HCT116 (cell line): Measurements from ENCODE around the gene SMIM24. TPM values are rescaled to one million over a fixed set of nuclear protein-coding genes. Genes with fewer than 3 reads are reported as not detected.

ENCODE experiments used
- ATAC-seq: fragments of 200-7000 bp; cut with Tn5 transposase; 2 replicates; pipeline ENCODE4 v1.9.1; 2020; ENCODE audit warnings: mild to moderate bottlenecking, moderate library complexity
- BruUV-seq: library from RNA; stranded (reverse); fragments of 400-500 nt; replicated peaks from 2 replicates; lab custom pipeline; 2021; lab: Mats Ljungman, UMichigan
- CTCF ChIA-PET: fragments of 300-600 bp; sonication (Branson Sonifier 250); formaldehyde crosslinking; loops from one replicate; lab custom pipeline; 2021; ENCODE audit warnings: antibody characterized with exemption; lab: Charles Lee
- POLR2A ChIA-PET: fragments of 300-600, 350-600 bp; sonication (Branson Sonifier 250); formaldehyde crosslinking; loops from one replicate; lab custom pipeline; 2021; ENCODE audit warnings: antibody characterized with exemption; lab: Charles Lee
- RAD21 ChIA-PET, 2 experiments: fragments of 300-600 bp; sonication (Branson Sonifier 250); formaldehyde crosslinking; loops; one replicate each; lab custom pipeline; 2023; ENCODE audit warnings: low total read pairs in 2 of 2; ENCODE audit not compliant: uncharacterized antibody in 2 of 2, unreplicated experiment in 2 of 2, low non-redundant PET in 1 of 2; lab: Charles Lee
- DNase-seq: peaks from one replicate; pipeline ENCODE4 v3.0.0-alpha.2; 2010; ENCODE audit warnings: low read depth, low spot score
- H2AFZ ChIP-seq: fragments of 200-600 bp; shearing (Covaris generic), sonication (generic); 2 replicates; pipeline ENCODE4 v1.6.1; 2017; ENCODE audit warnings: low read depth, mixed run types, mixed read lengths, antibody characterized with exemption, low read length; ENCODE audit not compliant: poor library complexity, severe bottlenecking
- H3K27ac ChIP-seq: 2 replicates; pipeline ENCODE4 v1.5.1; 2012; ENCODE audit warnings: low read depth, low read length
- H3K27me3 ChIP-seq: fragments of 200-600 bp; sonication (generic); 2 replicates; pipeline ENCODE4 v1.6.1; 2016; ENCODE audit warnings: mixed run types, low read length, mixed read lengths; ENCODE audit not compliant: insufficient read depth
- H3K36me3 ChIP-seq, 2 experiments: fragments of 200-500 bp in 1 of 2; fragments of 200-600 bp in 1 of 2; sonication (Bioruptor generic) in 1 of 2; sonication (generic) in 1 of 2; 2 replicates each; pipeline versions ENCODE4 v1.5.1 to v1.6.1; 2014 to 2016; ENCODE audit warnings: low read length in 2 of 2, inconsistent platforms in 1 of 2, mixed read lengths in 1 of 2, mixed run types in 1 of 2; ENCODE audit not compliant: insufficient read depth in 2 of 2, control insufficient read depth in 1 of 2
- H3K4me1 ChIP-seq, 2 experiments: fragments of 200-600 bp in 1 of 2; sonication (generic) in 1 of 2; 2 replicates each; pipeline versions ENCODE4 v1.5.1 to v1.6.1; 2012 to 2017; ENCODE audit warnings: low read length in 2 of 2, inconsistent platforms in 1 of 2, mild to moderate bottlenecking in 1 of 2, mixed read lengths in 1 of 2, mixed run types in 1 of 2, moderate library complexity in 1 of 2; ENCODE audit not compliant: insufficient read depth in 2 of 2, control insufficient read depth in 1 of 2
- H3K4me2 ChIP-seq: fragments of 200-600 bp; sonication (generic); 2 replicates; pipeline ENCODE4 v1.6.1; 2017; ENCODE audit warnings: mixed run types, low read length, mixed read lengths
- H3K4me3 ChIP-seq, 2 experiments: fragments of 200-600 bp in 1 of 2; sonication (generic) in 1 of 2; replicated peaks in 1 of 2; 2 replicates each; pipeline ENCODE4 v1.5.1; 2011 to 2016; ENCODE audit warnings: low read length in 2 of 2, control low read depth in 1 of 2, low read depth in 1 of 2, mild to moderate bottlenecking in 1 of 2, mixed read lengths in 1 of 2, mixed run types in 1 of 2
- H3K79me2 ChIP-seq: fragments of 200-600 bp; sonication (generic); 2 replicates; pipeline ENCODE4 v1.6.1; 2017; ENCODE audit warnings: mild to moderate bottlenecking, mixed run types, low read length, moderate library complexity, mixed read lengths; ENCODE audit not compliant: insufficient read depth
- H3K9ac ChIP-seq: fragments of 200-600 bp; sonication (generic); 2 replicates; pipeline ENCODE4 v1.6.1; 2016; ENCODE audit warnings: low read length, mixed read lengths
- H3K9me2 ChIP-seq: fragments of 200-600 bp; sonication (generic), shearing (Covaris generic); 2 replicates; pipeline ENCODE4 v1.6.1; 2017; ENCODE audit warnings: mixed run types, mild to moderate bottlenecking, moderate library complexity; ENCODE audit not compliant: insufficient read depth
- H3K9me3 ChIP-seq, 2 experiments: fragments of 200-500 bp in 1 of 2; fragments of 200-600 bp in 1 of 2; sonication (Bioruptor generic) in 1 of 2; sonication (generic) in 1 of 2; 2 replicates each; pipeline ENCODE4 v1.6.1; 2014 to 2017; ENCODE audit warnings: low read length in 2 of 2, mixed read lengths in 2 of 2, inconsistent platforms in 1 of 2, low read depth in 1 of 2, mild to moderate bottlenecking in 1 of 2, mixed run types in 1 of 2, moderate library complexity in 1 of 2; ENCODE audit not compliant: control insufficient read depth in 1 of 2, insufficient read depth in 1 of 2
- H4K20me1 ChIP-seq: fragments of 200-600 bp; sonication (generic), shearing (Covaris generic); 2 replicates; pipeline ENCODE4 v1.6.1; 2017; ENCODE audit warnings: mixed run types, mild to moderate bottlenecking, moderate library complexity; ENCODE audit not compliant: insufficient read depth
- JUND ChIP-seq: IDR thresholded peaks from 2 replicates; pipeline ENCODE4 v1.6.1; 2012
- POLR2A ChIP-seq: IDR thresholded peaks from 2 replicates; pipeline ENCODE4 v1.7.0; 2011; ENCODE audit warnings: borderline replicate concordance; ENCODE audit not compliant: insufficient read depth, insufficient read length; ENCODE audit errors: extremely low read depth
- SRF ChIP-seq: IDR thresholded peaks from 2 replicates; pipeline ENCODE4 v1.6.1; 2012; ENCODE audit warnings: low read depth
- TCF7L2 ChIP-seq: IDR thresholded peaks from 2 replicates; pipeline ENCODE4 v1.7.0; 2011; ENCODE audit warnings: borderline replicate concordance, inconsistent platforms; ENCODE audit not compliant: insufficient read depth, insufficient read length; ENCODE audit errors: extremely low read depth
- intact Hi-C: fragments of 100-400 bp; cut with micrococcal nuclease; formaldehyde crosslinking; loops from 2 replicates; pipeline ENCODE4 v1.10.0; 2022
- total RNA-seq: library from RNA; stranded (reverse); gene quantifications from one replicate; pipeline ENCODE4 v1.2.1, GENCODE V29; 2021; ENCODE audit not compliant: unreplicated experiment
- TF ChIP-seq, protein P1 (sequence below): IDR thresholded peaks from 2 replicates; pipeline ENCODE4 v1.6.1; 2012
- TF ChIP-seq, protein P2 (sequence below): IDR thresholded peaks from 2 replicates; pipeline ENCODE4 v1.6.1; 2011; ENCODE audit warnings: mild to moderate bottlenecking, low read length, moderate library complexity; ENCODE audit not compliant: insufficient replicate concordance; ENCODE audit errors: extremely low read depth

SMIM24 gene
- total RNA-seq, 1 experiment from 2014 or later, result not detected

DNA sequence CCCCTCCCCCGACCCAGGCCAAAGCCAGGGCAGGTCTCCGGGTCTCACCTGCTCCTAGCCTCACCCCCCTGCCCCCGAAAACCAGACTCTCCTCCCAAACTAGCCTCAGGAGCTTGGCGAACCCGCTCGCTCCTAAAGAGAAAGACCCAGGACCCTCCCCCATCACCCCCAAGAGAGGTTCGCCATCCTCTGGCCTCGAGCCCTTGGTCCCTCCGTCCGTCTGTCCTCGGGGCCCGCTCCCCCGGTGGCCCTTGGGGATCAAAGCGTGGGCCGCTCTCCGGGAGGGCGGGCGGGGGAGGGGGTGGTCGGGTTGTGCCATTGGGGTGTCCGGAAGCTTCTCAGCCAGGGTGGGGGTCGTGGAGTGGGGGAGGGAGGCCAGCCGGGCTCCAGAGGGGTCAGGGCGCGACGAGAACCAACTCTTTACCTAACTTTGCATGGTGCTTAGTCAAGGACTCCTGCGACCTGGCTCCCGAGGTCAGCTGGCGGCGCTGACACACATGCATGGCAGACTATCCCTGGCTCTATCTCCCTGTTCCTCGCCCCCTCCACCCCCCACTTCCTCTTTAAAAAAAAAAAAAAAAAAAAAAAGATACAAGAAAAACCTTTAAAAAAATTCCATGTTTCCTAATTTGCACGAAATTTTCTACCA is 15.6 kb downstream of the SMIM24 start:
- ChIA-PET CTCF (no interaction called here), RAD21 (interaction anchor here in 1 of 2 experiments (0.7 kb wide), 1 partner anchor 425 kb away, joined by 4 read pairs; no protein-coding TSS in a partner anchor), POLR2A (no interaction called here)
- TF ChIP-seq JUND (no peak), SRF (no peak), TCF7L2 (no peak), POLR2A (no peak)
- TF ChIP-seq, protein P1, sequence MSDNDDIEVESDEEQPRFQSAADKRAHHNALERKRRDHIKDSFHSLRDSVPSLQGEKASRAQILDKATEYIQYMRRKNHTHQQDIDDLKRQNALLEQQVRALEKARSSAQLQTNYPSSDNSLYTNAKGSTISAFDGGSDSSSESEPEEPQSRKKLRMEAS, result no peak
- TF ChIP-seq, protein P2, sequence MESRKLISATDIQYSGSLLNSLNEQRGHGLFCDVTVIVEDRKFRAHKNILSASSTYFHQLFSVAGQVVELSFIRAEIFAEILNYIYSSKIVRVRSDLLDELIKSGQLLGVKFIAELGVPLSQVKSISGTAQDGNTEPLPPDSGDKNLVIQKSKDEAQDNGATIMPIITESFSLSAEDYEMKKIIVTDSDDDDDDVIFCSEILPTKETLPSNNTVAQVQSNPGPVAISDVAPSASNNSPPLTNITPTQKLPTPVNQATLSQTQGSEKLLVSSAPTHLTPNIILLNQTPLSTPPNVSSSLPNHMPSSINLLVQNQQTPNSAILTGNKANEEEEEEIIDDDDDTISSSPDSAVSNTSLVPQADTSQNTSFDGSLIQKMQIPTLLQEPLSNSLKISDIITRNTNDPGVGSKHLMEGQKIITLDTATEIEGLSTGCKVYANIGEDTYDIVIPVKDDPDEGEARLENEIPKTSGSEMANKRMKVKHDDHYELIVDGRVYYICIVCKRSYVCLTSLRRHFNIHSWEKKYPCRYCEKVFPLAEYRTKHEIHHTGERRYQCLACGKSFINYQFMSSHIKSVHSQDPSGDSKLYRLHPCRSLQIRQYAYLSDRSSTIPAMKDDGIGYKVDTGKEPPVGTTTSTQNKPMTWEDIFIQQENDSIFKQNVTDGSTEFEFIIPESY, result no peak
- H3K36me3 ChIP-seq, result peaks cover 6 to 8% of the 10 kb centered on the region in 2 experiments; a peak in 3 of 4 replicates
- no TSS peak for BruUV-seq
- no peaks in the 10 kb centered on the region for H3K79me2 ChIP-seq
- H3K9me2 ChIP-seq, result no peaks in the 10 kb centered on the region
- H3K4me2 ChIP-seq, result no peak overlapping the region
- H3K9ac ChIP-seq, result no peak overlapping the region
- ATAC-seq (no peak), DNase-seq (no peak)
- no peak overlapping the region for H3K27ac ChIP-seq
- no peak overlapping the region for H2AFZ ChIP-seq
- H3K4me3 ChIP-seq, result no peak overlapping the region
- H3K9me3 ChIP-seq, result no peaks in the 10 kb centered on the region; a peak in 1 of 4 replicates
- H4K20me1 ChIP-seq, result no peaks in the 10 kb centered on the region
- H3K4me1 ChIP-seq, result no peaks in the 10 kb centered on the region
- no peaks in the 10 kb centered on the region for H3K27me3 ChIP-seq
- intact Hi-C loops, result no loop called here
